ENCODE measurements around the gene TBX2. TPM values are rescaled to one million over a fixed set of nuclear protein-coding genes. Genes with fewer than 3 reads are reported as not detected.

The TBX2 gene
- total and polyA plus RNA-seq, 7 donors = 0.99 to 5.3 (median 3.3) TPM

DNA sequence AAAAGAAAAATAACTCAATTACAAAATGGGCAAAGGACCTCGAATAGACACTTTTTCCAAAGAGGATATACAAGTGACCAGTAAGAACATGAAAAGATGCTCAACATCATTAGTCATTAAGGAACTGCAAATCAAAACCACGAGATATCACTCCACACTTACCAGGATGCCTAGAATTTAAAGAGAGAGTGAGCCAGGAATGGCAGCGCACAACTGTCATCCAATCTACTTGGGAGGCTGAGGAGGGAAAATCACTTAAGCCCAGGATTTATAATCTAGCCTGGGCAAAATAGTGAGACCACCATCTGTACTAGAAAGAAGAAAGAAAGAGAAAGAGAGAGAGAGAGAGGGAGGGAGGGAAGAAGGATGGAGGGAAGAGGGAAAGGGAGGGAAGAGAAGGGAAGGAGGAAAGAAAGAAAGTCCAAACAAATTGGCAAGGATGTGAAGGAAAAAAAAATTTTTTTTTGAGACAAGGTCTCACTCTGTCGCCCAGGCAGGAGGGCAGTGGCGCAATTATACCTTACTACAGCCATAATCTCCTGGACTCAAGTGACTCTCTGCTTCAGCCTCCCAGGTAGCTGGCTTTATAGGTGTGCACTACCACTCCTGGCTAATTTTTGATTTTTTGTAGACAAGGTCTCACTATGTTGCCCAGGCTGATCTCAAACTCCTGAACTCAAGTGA, 22.6 kb downstream of the TBX2 start:
- Histone ChIP-seq H3K27me3 (peaks cover 0 to 70% (median 3%) of the 10 kb centered on the region in 3 donors), H3K27ac (no peak overlapping the region), H3K4me1 (no peaks in the 10 kb centered on the region), H3K9me3 (no peaks in the 10 kb centered on the region), H3K36me3 (no peaks in the 10 kb centered on the region), H3K4me3 (no peak overlapping the region)
- 66 to 78% methylated on average over 5 of the region's 5 CpGs for WGBS, 2 donors
- TF ChIP-seq, protein P1, sequence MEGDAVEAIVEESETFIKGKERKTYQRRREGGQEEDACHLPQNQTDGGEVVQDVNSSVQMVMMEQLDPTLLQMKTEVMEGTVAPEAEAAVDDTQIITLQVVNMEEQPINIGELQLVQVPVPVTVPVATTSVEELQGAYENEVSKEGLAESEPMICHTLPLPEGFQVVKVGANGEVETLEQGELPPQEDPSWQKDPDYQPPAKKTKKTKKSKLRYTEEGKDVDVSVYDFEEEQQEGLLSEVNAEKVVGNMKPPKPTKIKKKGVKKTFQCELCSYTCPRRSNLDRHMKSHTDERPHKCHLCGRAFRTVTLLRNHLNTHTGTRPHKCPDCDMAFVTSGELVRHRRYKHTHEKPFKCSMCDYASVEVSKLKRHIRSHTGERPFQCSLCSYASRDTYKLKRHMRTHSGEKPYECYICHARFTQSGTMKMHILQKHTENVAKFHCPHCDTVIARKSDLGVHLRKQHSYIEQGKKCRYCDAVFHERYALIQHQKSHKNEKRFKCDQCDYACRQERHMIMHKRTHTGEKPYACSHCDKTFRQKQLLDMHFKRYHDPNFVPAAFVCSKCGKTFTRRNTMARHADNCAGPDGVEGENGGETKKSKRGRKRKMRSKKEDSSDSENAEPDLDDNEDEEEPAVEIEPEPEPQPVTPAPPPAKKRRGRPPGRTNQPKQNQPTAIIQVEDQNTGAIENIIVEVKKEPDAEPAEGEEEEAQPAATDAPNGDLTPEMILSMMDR (IDR thresholded peaks at IDR 0.05) = no peak
- TF ChIP-seq EP300 (IDR thresholded peaks at IDR 0.05) = no peak
- TF ChIP-seq POLR2A (IDR thresholded peaks at IDR 0.05) = peak in 1 of 2 donors; percentile 19
- TF ChIP-seq POLR2AphosphoS5 (IDR thresholded peaks at IDR 0.05) = no peak
- no peak for DNase-seq
- intact Hi-C loops (cut with DNase I) = no loop called here

DNA sequence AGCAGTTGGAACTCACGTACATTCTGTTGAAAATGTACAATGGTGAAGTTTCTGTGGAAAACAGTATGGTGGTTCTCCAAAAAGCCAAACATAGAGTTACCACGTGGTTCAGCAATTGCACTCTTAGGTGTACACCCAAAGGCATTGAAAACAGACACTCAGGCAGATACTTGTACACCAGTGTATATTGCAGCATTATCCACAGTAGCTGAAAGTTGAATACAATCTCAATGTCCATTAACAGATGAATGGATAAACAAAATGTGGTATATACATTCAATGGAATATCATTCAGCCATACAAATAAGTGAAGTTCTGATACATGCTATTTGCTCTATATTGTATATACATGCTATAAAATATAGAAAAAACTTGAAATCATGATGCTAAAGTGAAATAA, 23.2 kb downstream of the TBX2 start:
- H3K27me3 ChIP-seq = peaks cover 0 to 65% (median 3%) of the 10 kb centered on the region in 3 donors
- intact Hi-C loops (cut with DNase I) = no loop called here
- H3K27ac ChIP-seq = no peak overlapping the region
- no peaks in the 10 kb centered on the region for H3K9me3 ChIP-seq
- H3K36me3 ChIP-seq = no peaks in the 10 kb centered on the region
- TF ChIP-seq, protein P1 (IDR thresholded peaks at IDR 0.05) = no peak
- TF ChIP-seq EP300 (IDR thresholded peaks at IDR 0.05) = no peak
- no peak for TF ChIP-seq POLR2A (IDR thresholded peaks at IDR 0.05)
- no peak for TF ChIP-seq POLR2AphosphoS5 (IDR thresholded peaks at IDR 0.05)
- no peak overlapping the region for H3K4me3 ChIP-seq
- 44 to 51% methylated on average over 2 of the region's 2 CpGs for WGBS, 2 donors
- no peak for DNase-seq
- H3K4me1 ChIP-seq = no peaks in the 10 kb centered on the region

DNA sequence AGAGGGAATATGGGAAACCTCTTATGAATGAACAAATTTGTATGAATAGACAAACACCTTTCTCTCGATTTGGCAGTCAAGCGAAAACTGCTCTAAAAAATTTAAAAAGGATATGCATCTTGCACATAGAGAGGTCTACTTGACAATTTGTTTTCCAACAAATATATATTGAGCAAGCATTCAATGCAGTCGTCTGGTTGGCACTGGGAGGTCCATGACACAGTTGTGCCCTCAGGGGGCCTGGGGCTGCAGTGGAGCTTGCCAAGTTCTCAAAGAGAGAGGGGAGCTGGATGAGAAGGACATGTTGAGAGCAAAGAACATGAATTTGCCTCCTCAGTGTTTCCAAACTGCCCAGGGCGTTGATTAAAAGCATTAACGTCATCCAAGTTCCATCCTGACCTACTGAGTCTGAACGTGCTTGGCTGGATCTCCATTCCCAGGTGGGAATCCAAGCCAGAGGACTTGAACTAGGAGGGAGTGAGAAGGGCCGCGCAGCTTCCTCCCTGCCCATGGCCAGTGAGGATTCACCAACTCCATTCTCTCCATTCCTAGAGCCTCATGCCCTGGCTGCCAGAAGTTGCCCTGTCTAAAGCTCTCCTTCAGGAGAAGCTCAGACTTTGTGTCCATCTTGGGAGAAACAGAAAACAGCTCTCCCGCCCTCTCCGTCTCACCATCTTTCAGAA, 24.5 kb downstream of the TBX2 start:
- intact Hi-C loops (cut with DNase I) = no loop called here
- TF ChIP-seq POLR2AphosphoS5 (IDR thresholded peaks at IDR 0.05) = no peak
- TF ChIP-seq POLR2A (IDR thresholded peaks at IDR 0.05) = no peak
- TF ChIP-seq EP300 (IDR thresholded peaks at IDR 0.05) = no peak
- TF ChIP-seq, protein P1 (IDR thresholded peaks at IDR 0.05) = no peak
- no peak for DNase-seq
- no peak overlapping the region for H3K4me3 ChIP-seq
- 88 to 91% methylated on average over 10 of the region's 10 CpGs for WGBS, 2 donors
- H3K4me1 ChIP-seq = no peaks in the 10 kb centered on the region
- no peak overlapping the region for H3K27ac ChIP-seq
- H3K27me3 ChIP-seq = peaks cover 0 to 54% (median 3%) of the 10 kb centered on the region in 3 donors
- no peaks in the 10 kb centered on the region for H3K9me3 ChIP-seq
- no peaks in the 10 kb centered on the region for H3K36me3 ChIP-seq

DNA sequence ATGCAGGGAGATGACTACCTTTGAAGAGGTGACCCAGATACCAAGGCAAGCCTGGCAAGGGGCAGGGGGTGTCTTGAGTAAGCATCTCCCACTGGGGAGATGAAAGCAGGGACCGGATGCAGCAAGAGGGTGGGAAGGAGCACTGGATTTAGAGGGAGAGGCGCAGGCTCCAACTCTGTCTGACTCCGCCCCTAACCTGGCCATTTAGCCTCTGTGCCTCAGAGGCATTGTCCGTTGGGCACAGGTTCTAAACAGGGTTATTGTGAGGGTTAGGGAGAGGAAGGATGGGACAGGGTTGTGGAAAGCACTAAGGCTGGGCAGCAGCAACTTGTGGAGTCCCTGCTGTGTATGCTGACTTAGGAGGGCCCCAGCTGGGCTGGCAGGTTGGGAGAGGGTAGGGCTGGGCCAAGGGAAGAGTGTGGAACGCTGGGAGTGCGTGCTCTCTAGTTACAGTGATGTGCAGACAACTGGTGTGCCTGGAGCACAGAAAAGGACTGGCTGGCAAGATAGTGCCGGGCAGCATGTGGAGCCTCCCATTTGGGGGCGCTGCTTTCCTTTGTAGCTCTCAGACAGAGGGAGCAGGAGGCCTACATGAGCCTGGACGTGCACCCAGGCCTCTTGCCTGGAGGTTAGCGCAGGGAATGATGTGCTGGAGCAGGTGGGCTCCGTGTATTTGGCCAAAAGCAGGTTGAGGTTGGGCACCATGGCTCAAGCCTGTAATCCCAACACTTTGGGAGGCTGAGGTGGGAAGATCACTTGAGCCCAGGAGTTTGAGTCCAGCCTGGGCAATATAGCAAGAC, 26.2 kb downstream of the TBX2 start:
- H3K4me1 ChIP-seq = no peaks in the 10 kb centered on the region
- intact Hi-C loops (cut with DNase I) = no loop called here
- no peaks in the 10 kb centered on the region for H3K36me3 ChIP-seq
- no peak overlapping the region for H3K27ac ChIP-seq
- H3K4me3 ChIP-seq = no peak overlapping the region
- WGBS, 2 donors = 64 to 68% methylated on average over 11 of the region's 11 CpGs
- DNase-seq = no peak
- H3K27me3 ChIP-seq = peaks cover 0 to 41% (median 3%) of the 10 kb centered on the region in 3 donors
- no peaks in the 10 kb centered on the region for H3K9me3 ChIP-seq
- TF ChIP-seq POLR2A (IDR thresholded peaks at IDR 0.05) = no peak

Measured in sigmoid colon (tissue), 7 donors.